Naive thymus-derived CD8-positive, alpha-beta T cell (primary cell): ENCODE measurements around the gene ACVR1. TPM values are rescaled to one million over a fixed set of nuclear protein-coding genes. Genes with fewer than 3 reads are reported as not detected.

ENCODE experiments used
- ATAC-seq, 2 donors: fragments of 150-1000 bp; cut with Tn5 transposase in 1 of 2; sonication (Bioruptor Pico), chemical (Tn5 transposase) in 1 of 2; 1 replicate in 1 of 2; 2 replicates in 1 of 2; pipeline ENCODE4 v1.10.0; 2021; ENCODE audit warnings: mild to moderate bottlenecking in 2 of 2, moderate library complexity in 2 of 2
- POLR2A ChIA-PET: fragments of 350-600 bp; sonication (Branson Sonifier 250); formaldehyde crosslinking; loops from one replicate; lab custom pipeline; 2021; ENCODE audit warnings: antibody characterized with exemption; lab: Charles Lee
- DNase-seq, 10 donors: peaks; one replicate each; pipeline versions ENCODE4 v3.0.0 to v3.0.0-alpha.2; 2020 to 2022
- H3K27ac Mint-ChIP-seq, 10 donors: one replicate each; pipeline ENCODE4 v1.8.0; 2020 to 2022; ENCODE audit warnings: mild to moderate bottlenecking in 10 of 10, mixed read lengths in 10 of 10, moderate library complexity in 4 of 10, inconsistent platforms in 1 of 10
- H3K27me3 Mint-ChIP-seq, 5 donors: one replicate each; pipeline ENCODE4 v1.8.0; 2021 to 2022; ENCODE audit warnings: mixed read lengths in 5 of 5
- H3K36me3 Mint-ChIP-seq, 3 donors: one replicate each; pipeline ENCODE4 v1.8.0; 2020 to 2022; ENCODE audit warnings: mixed read lengths in 3 of 3, mild to moderate bottlenecking in 2 of 3, inconsistent platforms in 1 of 3
- H3K4me1 Mint-ChIP-seq, 4 donors: one replicate each; pipeline ENCODE4 v1.8.0; 2021 to 2022; ENCODE audit warnings: mixed read lengths in 4 of 4
- H3K4me3 Mint-ChIP-seq, 10 donors: one replicate each; pipeline ENCODE4 v1.8.0; 2020 to 2022; ENCODE audit warnings: mild to moderate bottlenecking in 10 of 10, mixed read lengths in 10 of 10, moderate library complexity in 6 of 10, inconsistent platforms in 1 of 10
- H3K9me3 Mint-ChIP-seq, 9 donors: one replicate each; pipeline ENCODE4 v1.8.0; 2020 to 2022; ENCODE audit warnings: mixed read lengths in 9 of 9, mild to moderate bottlenecking in 3 of 9, inconsistent platforms in 1 of 9, moderate library complexity in 1 of 9
- polyA plus RNA-seq, 3 donors: library from polyadenylated mRNA; unstranded; fragments of 300-500 nt; fragmentation: Illumina TruSeq; gene quantifications; one replicate each; pipeline ENCODE4 v1.2.3, GENCODE V29; 2021
- total RNA-seq, 8 experiments: library from RNA in 2 of 8; stranded (reverse) in 2 of 8; gene quantifications; one replicate each; pipeline ENCODE4 v1.2.3 and lab custom pipeline; 2021 to 2026

ACVR1 gene
- total and polyA plus RNA-seq, 5 experiments from 2014 or later = 2.6 to 14.5 (median 4.3) TPM

DNA sequence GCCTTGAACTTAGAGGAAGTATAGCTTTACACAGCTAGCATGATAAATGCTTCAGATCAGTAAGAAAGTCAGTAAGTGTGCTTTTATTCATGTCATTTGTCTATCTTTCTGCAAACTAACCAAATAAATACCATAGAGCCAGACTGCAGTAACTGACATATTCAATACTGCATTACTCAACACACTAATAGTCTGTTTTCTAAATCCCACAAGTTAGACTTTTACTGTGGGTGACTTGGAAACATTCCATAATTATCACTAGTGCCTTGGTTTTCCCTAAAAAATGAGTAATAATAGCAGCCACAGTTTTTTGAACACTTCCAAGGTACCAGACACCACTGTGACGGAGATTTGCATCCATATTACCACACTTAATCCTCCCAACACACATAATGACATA is 33.0 kb downstream of the ACVR1 start:
- Mint-ChIP-seq H3K9me3 (peaks cover 0 to 1% (median 0%) of the 10 kb centered on the region in 9 donors), H3K27me3 (no peaks in the 10 kb centered on the region), H3K4me1 (peaks cover 14 to 31% (median 20%) of the 10 kb centered on the region in 4 donors), H3K36me3 (peaks cover 0 to 14% (median 10%) of the 10 kb centered on the region in 3 donors), H3K4me3 (no peak overlapping the region), H3K27ac (no peak overlapping the region)
- POLR2A ChIA-PET = no interaction called here
- no peak for DNase-seq
- no peak for ATAC-seq

DNA sequence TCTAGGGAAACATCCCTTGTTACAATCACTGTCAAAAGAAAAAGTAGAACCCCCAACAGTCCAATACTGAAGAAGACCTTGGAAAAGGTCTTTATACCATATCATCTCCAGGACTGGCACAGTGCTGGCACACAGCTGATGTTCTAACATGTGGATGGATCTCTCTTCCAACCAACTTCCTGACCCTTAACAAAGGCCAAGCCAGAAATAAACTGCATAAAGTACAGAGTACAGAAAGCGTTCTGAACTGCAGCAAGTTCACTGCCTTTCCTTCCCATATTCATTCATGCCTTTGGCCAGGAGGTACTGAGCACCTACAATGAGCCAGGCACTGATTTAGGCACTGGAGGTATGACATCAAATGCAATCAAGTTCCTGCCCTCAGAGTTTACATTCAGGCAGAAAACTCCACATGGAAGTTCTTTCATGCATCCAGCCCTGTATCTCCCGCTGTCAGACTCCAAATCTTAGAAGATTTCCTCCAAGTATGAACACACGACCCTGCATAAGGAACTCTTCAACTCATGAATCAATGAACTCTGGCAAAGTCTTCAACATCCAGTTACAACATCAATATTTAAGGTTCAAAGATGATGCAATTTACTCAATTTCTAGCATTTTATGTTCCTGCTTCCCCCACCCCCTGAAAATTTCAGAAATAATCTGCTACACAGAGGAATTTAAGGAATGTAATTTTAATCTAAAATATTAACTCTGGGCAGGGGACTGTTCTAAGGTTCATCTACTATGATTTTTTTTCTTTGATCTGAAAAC is 33.8 kb downstream of the ACVR1 start:
- POLR2A ChIA-PET = interaction anchor here (0.7 kb wide), 1 partner anchor 29 kb away, joined by 3 read pairs; no protein-coding TSS in a partner anchor
- Mint-ChIP-seq H3K27ac (peak overlapping the region in 1 of 10 donors; percentile 42), H3K36me3 (peaks cover 0 to 10% (median 7%) of the 10 kb centered on the region in 3 donors), H3K27me3 (no peaks in the 10 kb centered on the region), H3K4me3 (no peak overlapping the region), H3K4me1 (peaks cover 14 to 34% (median 27%) of the 10 kb centered on the region in 4 donors), H3K9me3 (no peaks in the 10 kb centered on the region)
- ATAC-seq = no peak
- no peak for DNase-seq

DNA sequence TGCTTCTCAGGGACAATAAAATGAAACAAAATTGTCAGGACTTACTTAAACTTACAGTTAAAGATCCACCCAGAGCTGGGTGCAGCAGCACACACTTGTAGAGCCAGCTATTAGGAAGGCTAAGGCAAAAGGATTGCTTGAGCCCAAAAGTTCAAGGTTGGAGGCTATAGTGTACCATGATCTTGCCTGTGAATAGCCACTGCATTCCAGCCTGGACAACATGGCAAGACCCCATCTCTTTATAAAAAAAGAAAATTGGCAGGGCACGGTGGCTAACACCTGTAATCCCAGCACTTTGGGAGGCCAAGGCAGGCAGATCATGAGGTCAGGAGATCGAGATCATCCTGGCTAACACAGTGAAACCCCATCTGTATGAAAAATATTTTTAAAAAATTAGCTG is 34.6 kb downstream of the ACVR1 start:
- H3K27me3 Mint-ChIP-seq = no peaks in the 10 kb centered on the region
- no peak overlapping the region for H3K4me3 Mint-ChIP-seq
- H3K4me1 Mint-ChIP-seq = peaks cover 19 to 42% (median 34%) of the 10 kb centered on the region in 4 donors
- no peak for ATAC-seq
- POLR2A ChIA-PET = interaction anchor here (0.6 kb wide), 1 partner anchor 1593 kb away, joined by 3 read pairs; no protein-coding TSS in a partner anchor
- no peak overlapping the region for H3K27ac Mint-ChIP-seq
- H3K36me3 Mint-ChIP-seq = peaks cover 0 to 11% (median 6%) of the 10 kb centered on the region in 3 donors
- no peaks in the 10 kb centered on the region for H3K9me3 Mint-ChIP-seq
- no peak for DNase-seq

DNA sequence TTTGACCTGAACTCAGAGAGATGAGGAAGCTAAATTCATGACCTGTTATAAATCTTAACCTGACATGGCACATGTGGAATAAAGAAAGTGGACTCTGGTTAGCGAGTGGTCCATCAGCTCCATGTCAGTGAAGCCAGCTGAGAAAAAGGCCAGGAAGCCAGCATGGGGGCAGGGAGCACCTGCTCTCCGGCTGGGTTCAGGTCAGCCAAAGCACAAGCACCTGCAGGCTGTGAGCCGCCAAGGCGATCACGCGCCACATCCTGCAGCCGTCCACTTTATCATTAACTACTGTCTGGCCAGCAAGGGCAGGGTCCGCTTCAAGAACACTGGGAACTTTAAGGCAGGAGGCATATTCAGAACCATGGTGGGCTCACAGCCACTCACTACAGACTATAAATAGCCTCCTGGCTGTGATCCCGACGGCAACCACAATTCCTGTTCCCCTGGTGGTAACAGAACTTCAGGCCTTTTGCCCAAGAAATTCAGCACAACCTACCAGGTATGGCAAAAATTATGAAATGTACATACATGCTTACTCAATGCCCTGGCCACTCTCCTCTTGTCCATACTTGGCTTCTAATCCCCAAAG is 35.5 kb downstream of the ACVR1 start:
- DNase-seq = no peak
- no peaks in the 10 kb centered on the region for H3K27me3 Mint-ChIP-seq
- ATAC-seq = no peak
- peak overlapping the region in 1 of 10 donors; percentile 12 for H3K27ac Mint-ChIP-seq
- no peaks in the 10 kb centered on the region for H3K9me3 Mint-ChIP-seq
- H3K4me1 Mint-ChIP-seq = peaks cover 19 to 50% (median 37%) of the 10 kb centered on the region in 4 donors
- H3K4me3 Mint-ChIP-seq = no peak overlapping the region
- H3K36me3 Mint-ChIP-seq = peaks cover 0 to 8% (median 2%) of the 10 kb centered on the region in 3 donors
- POLR2A ChIA-PET = no interaction called here

DNA sequence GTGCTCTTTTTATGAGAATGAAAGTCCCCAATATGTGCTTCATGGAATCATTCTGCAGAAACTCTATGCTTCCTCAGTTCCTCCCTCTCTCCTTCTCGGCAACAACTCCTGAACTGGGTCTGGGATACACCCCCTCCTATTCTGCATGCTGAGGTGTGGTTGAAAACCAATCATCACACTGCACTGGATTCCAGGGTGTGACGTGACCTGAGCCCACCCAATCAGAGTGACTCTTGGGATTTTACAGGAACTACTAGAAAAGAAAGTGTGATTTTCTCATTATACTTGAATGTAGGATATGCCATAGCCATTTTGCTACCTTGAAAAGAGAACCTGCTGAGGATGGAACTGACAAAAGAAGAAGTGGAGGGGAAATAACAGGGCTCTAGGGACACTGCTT is 36.3 kb downstream of the ACVR1 start:
- Mint-ChIP-seq H3K27me3 (no peaks in the 10 kb centered on the region), H3K27ac (no peak overlapping the region)
- POLR2A ChIA-PET = no interaction called here

DNA sequence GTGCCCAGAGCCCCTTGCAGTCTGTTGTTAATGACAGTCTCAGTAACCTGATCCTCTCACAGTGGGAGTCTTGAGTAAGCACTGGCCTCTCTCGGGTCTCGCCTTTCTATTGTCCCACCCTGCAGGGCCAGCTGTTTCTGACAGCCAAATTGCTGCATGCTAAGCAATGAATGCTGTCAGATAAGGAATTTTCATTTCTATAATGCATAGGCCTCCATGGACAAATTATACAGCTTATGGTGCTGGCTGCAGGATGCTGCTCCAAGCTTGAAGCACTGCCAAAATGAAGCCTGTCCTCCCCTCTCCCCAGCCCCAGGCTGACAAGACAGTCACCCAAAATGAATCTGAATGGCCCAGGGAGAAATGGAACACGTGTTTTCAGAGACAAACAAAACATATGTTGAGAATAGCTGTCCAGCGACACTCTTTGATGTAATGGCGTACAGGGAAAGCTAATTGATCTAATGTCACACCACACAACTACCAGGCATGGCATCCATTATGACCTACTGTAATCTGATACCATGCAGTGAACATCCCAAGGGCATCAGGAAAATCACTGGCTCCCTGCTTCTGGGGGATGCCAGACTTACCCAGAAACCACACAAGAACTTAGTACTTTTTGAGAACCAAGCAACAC is 36.8 kb downstream of the ACVR1 start:
- POLR2A ChIA-PET = no interaction called here
- Mint-ChIP-seq H3K4me3 (no peak overlapping the region), H3K27ac (peak overlapping the region in 3 of 10 donors; percentile 10 to 27 (median 24)), H3K36me3 (peaks cover 0 to 4% (median 2%) of the 10 kb centered on the region in 3 donors), H3K27me3 (no peaks in the 10 kb centered on the region), H3K4me1 (peaks cover 18 to 51% (median 35%) of the 10 kb centered on the region in 4 donors), H3K9me3 (no peaks in the 10 kb centered on the region)
- ATAC-seq (no peak), DNase-seq (no peak)

More for the DNA sequence above, 36.3 kb downstream of the ACVR1 start:
- Mint-ChIP-seq H3K36me3 (peaks cover 0 to 5% (median 2%) of the 10 kb centered on the region in 3 donors), H3K4me1 (peaks cover 19 to 51% (median 35%) of the 10 kb centered on the region in 4 donors), H3K4me3 (no peak overlapping the region), H3K9me3 (no peaks in the 10 kb centered on the region)
- ATAC-seq (no peak), DNase-seq (no peak)

DNA sequence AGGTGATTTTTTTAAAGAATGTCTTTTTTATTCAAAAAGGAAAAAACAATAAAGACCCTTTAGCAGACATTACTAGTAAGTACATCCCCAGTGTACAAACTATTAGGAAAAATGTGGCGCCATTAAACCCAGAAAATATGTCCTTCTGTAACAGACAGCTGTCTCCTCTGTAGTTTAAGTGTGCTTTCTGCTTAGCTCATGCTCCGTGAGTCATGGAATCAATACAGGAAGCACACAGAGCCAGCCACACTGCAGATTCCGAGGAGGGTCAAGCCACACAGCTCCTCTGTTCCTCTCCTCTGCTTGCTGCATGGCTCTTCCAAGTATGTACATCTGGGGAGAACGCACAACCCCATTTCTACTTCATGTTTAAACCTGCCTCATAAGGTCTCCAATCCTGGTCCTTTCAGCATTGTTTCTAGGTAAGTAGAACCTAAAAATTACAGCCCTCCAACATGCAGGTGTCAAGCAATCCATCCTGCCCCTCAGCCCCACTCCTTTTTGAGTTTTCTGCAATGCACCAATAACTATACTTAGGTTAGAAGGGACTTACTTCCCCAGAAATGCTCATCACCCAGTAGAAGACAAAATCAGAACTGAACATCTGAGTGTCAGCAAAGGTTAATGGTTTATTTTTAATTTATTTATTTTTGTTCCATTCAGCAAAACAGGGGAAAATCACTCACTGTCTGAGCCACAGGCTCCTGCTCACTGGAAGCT is 37.5 kb downstream of the ACVR1 start:
- Mint-ChIP-seq H3K4me1 (peaks cover 15 to 44% (median 34%) of the 10 kb centered on the region in 4 donors), H3K4me3 (peak overlapping the region in 2 of 10 donors; percentile 1 to 44), H3K27ac (peak overlapping the region in 5 of 10 donors; percentile 6 to 80 (median 51)), H3K9me3 (no peaks in the 10 kb centered on the region), H3K36me3 (peaks cover 0 to 4% (median 2%) of the 10 kb centered on the region in 3 donors), H3K27me3 (no peaks in the 10 kb centered on the region)
- DNase-seq (no peak), ATAC-seq (no peak)
- POLR2A ChIA-PET = no interaction called here

DNA sequence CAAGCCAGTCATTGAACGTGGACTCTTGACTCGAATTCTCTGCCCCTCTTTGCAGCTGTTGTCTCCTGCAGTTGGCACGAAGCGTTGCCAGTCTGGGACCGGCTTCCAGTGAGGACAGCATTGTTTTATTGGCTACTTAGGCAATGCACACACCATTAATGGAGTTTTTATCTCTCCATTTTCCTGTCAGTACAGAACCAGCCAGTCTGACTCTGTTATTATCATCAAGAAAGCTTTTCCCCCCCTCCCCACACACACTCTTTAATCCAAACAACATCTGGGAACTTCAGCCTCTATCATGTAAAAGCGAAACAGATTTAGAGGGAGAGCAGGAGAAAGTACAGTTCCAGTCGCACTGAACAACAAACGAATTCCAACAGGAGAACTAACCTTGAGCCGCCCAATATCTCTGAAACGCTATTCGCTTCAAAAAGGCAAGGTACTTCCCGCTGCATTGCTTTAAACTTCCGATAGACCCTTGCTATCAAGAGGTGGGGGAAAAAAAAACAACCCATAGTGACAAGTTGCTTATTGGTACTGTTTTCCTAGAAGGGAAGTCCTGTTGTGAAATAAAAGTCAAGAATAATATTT is 38.2 kb downstream of the ACVR1 start:
- peak overlapping the region in 5 of 10 donors; percentile 1 to 42 (median 29) for H3K4me3 Mint-ChIP-seq
- H3K4me1 Mint-ChIP-seq = peaks cover 15 to 43% (median 34%) of the 10 kb centered on the region in 4 donors

DNA sequence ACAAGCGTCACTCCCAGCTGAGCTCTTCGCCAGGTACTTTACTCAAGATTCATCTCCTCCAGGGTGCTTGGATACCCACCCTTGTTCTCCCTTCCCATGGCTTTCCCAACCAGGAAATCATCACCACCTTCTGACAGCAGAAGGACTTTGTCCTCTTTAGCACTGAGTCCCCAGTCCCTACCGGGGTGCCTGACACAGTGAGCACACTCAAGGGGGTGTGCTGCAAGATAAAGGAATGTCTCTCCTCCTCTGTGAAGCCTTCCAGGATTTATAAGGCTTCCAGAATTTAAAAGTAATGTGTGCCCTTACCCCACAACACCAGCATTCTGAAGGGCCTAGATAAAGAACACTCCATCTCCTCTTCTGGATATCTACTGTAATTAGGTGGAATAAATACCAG is 39.6 kb downstream of the ACVR1 start:
- Mint-ChIP-seq H3K27ac (peak overlapping the region in 3 of 10 donors; percentile 0 to 60 (median 33)), H3K4me1 (peaks cover 18 to 43% (median 34%) of the 10 kb centered on the region in 4 donors), H3K27me3 (no peaks in the 10 kb centered on the region), H3K36me3 (peaks cover 0 to 4% (median 2%) of the 10 kb centered on the region in 3 donors), H3K4me3 (peak overlapping the region in 1 of 10 donors; percentile 14), H3K9me3 (no peaks in the 10 kb centered on the region)
- POLR2A ChIA-PET = no interaction called here
- ATAC-seq = no peak
- DNase-seq = no peak

More for the DNA sequence above, 38.2 kb downstream of the ACVR1 start:
- DNase-seq = no peak
- Mint-ChIP-seq H3K9me3 (no peaks in the 10 kb centered on the region), H3K27ac (peak overlapping the region in 3 of 10 donors; percentile 6 to 80 (median 51)), H3K27me3 (no peaks in the 10 kb centered on the region), H3K36me3 (peaks cover 0 to 4% (median 2%) of the 10 kb centered on the region in 3 donors)
- POLR2A ChIA-PET = no interaction called here
- ATAC-seq = no peak

DNA sequence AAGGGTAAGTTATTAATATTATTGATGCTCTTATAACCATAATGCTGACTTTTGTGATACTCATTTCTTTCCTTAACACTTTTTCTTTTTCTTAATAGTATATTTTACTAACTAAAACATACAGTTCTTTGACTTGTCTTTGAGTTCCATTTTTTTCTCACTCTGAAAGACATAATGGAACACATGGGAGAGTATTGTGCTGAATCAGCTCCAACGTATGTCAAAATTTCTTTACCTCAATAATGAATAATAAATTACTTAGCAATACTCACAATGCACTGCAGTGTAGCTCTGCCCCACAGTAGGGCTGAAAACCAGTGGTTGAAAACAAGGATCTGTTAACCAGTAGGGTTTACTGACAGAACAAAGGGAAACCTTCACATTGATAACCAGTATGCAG is 40.7 kb downstream of the ACVR1 start:
- peaks cover 20 to 50% (median 39%) of the 10 kb centered on the region in 4 donors for H3K4me1 Mint-ChIP-seq
- H3K9me3 Mint-ChIP-seq = no peaks in the 10 kb centered on the region
- ATAC-seq = no peak
- POLR2A ChIA-PET = no interaction called here
- no peaks in the 10 kb centered on the region for H3K27me3 Mint-ChIP-seq
- H3K4me3 Mint-ChIP-seq = no peak overlapping the region
- no peak for DNase-seq
- no peak overlapping the region for H3K27ac Mint-ChIP-seq
- H3K36me3 Mint-ChIP-seq = peaks cover 0 to 4% (median 2%) of the 10 kb centered on the region in 3 donors

DNA sequence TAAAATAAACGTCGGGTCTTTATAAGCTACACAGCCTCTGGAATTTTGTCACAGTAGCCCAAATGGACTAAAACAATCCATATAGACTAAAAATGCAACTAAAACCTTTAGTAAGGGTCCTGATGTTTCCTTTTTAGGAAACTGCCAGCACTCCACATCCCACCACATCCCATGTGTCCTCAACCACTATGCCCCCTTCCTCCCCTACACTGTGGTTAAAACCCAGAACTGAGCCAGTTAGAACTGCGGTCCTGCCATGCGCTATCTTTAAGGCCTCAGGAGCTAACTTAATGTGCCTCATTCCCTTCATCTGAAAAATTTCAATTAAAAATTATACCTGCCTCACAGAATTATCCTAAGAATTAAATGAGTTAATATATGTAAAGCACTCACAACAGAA is 41.1 kb downstream of the ACVR1 start:
- Mint-ChIP-seq H3K4me3 (no peak overlapping the region), H3K36me3 (peaks cover 0 to 2% (median 2%) of the 10 kb centered on the region in 3 donors), H3K9me3 (no peaks in the 10 kb centered on the region), H3K27me3 (no peaks in the 10 kb centered on the region), H3K4me1 (peaks cover 20 to 48% (median 39%) of the 10 kb centered on the region in 4 donors), H3K27ac (no peak overlapping the region)
- DNase-seq (no peak), ATAC-seq (no peak)
- POLR2A ChIA-PET = no interaction called here

DNA sequence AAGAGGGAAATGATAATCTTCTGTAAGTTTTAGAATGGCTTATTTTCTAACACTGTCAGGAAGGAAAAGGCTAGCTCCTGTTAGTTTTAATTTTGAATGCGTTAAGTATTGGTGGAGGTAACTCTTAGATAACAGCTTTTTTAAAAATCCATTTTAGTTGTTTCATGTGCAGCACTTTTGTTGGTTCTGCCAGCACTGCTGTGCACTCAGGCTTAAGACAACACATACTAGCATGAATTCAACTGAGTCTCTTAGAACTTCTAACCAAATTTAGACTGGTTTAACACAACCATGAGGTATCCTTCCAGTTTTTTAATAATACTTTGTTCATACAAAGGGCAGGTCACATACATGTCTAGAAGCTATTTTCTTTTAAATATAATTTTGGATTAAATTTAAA is 42.4 kb downstream of the ACVR1 start:
- ATAC-seq (no peak), DNase-seq (no peak)
- Mint-ChIP-seq H3K9me3 (no peaks in the 10 kb centered on the region), H3K4me3 (no peak overlapping the region), H3K27ac (peak overlapping the region in 1 of 10 donors; percentile 29), H3K4me1 (peaks cover 17 to 46% (median 29%) of the 10 kb centered on the region in 4 donors), H3K27me3 (no peaks in the 10 kb centered on the region), H3K36me3 (peaks cover 0 to 3% (median 2%) of the 10 kb centered on the region in 3 donors)
- POLR2A ChIA-PET = no interaction called here
